ENCODE results near the gene CTTNBP2NL. TPM values are rescaled to one million over a fixed set of nuclear protein-coding genes. Genes with fewer than 3 reads are reported as not detected.

The CTTNBP2NL gene, protein sequence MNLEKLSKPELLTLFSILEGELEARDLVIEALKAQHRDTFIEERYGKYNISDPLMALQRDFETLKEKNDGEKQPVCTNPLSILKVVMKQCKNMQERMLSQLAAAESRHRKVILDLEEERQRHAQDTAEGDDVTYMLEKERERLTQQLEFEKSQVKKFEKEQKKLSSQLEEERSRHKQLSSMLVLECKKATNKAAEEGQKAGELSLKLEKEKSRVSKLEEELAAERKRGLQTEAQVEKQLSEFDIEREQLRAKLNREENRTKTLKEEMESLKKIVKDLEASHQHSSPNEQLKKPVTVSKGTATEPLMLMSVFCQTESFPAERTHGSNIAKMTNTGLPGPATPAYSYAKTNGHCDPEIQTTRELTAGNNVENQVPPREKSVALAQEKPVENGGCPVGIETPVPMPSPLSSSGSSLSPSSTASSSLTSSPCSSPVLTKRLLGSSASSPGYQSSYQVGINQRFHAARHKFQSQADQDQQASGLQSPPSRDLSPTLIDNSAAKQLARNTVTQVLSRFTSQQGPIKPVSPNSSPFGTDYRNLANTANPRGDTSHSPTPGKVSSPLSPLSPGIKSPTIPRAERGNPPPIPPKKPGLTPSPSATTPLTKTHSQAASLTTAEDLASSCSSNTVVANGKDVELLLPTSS
- polyA plus RNA-seq (ENCODE audit: insufficient read length in 3 of 3) = 10 to 100 TPM; 41.2 to 47.9 (median 42.3) TPM

DNA sequence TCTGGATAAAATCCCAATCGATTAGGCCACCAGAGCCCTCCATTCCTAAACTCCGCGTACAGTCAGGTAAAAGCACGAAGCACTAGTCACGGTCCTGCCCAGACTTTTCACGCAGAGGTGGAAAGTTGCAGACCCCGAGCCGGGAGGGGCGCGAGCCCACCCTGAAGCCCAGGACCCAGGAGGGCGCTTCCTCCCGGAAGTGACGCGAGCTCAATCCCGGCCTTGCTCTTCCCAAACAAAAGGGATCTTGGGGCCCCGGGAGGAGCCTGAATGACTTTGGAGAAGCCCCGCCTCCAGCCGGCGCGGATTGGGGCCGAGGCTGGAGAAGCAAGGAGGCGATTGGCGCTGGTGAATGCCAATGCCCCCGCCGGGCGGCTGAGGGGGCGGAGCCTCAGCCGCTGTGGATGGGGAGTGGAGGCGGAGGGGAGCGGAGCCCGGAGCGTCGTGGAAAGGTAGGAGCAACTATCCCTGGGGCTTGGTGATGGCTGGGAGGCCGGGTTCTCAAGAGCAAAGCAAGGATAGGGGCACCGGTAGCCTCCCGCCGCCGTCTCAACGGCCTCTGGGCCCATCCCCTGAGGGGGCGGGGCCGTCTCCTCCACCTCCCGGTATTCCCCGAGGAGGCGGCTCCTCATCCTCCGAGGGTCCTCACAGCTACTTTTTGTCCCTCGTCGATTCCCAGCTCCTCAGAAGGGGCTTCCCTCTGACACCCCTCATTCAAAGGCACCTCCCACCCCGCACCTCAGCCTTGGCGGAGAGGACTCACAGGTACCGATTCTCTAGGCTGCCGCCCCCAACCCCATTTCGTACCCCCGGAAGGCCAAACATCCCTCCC, at the start of gene CTTNBP2NL:
CTTNBP2NL (plus strand) TSS at position 394 of the 832 bp plus-strand sequence. CDS start 19,952 bp downstream, outside the sequence.
- DNase-seq (ENCODE audit: low read depth in 3 of 3, low spot score in 2 of 3) = peak; percentile 86 to 96 (median 93)

DNA sequence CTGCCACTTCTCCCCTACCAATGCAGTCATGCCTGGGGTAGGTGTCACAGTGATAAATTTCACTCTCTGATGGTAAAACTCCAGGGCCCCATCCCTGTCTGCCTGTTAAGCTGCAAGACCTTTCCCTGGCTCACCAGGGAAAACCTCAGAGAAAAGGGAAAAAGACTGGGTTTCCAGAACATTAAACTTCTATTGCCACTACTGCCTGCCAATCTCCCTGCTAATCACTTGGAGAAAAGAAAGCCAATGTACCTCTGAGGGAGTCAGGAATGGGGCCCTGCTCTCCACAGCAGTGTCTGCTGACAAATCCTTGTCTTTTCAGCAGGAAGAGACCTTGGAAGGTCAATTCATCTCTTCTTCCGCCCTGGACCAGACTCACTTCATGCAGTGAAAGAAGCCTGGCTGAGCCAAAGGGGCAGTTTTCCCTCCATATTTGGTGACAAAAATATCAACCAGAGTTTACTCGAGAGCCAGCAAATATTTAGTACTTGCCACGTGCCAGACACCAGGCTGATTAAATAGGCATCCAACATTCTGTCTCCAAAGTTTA, 49.1 kb upstream of the CTTNBP2NL start:
- DNase-seq (ENCODE audit: low read depth in 3 of 3, low spot score in 2 of 3) = no peak

DNA sequence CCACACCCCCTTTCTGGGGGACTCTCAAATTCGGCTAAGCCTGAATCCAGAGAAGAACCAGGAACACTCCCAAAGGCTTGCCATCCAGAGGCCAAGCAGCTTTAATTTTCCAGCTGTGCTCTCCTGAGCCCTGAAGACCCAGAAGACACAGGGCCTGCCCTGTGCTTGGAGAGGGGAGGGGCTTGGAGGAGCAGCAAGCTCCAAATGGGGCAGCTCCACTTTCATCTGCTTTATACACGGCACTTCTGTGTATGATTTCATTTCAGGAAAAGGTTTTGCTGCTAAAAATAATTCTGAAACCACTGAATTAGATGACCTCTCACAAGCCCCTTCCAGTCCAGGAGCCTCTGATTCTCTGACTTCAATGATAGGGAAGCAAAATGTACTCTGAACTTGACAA, 39.2 kb upstream of the CTTNBP2NL start:
- DNase-seq (ENCODE audit: low read depth in 3 of 3, low spot score in 2 of 3) = no peak

DNA sequence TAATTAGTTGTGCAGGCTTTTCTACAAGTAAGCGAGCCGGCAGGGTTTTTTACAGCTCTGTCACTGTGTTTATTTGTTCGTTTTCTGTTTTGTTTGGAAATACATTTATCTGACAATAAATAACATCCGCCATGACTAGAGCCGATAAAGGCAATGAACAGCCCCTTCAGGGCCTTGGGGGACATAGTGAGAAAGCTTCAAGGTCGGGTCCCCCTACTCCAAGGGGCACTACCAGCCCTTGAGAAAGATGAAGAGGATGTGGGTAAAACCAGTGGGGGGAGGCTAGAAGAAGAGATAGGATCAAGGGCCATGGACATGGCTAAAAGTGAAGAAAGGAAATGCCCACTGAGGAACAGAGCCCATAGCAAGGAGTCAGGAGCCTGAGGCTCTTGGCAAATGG, 38.5 kb upstream of the CTTNBP2NL start:
- no peak for DNase-seq (ENCODE audit: low read depth in 3 of 3, low spot score in 2 of 3)

DNA sequence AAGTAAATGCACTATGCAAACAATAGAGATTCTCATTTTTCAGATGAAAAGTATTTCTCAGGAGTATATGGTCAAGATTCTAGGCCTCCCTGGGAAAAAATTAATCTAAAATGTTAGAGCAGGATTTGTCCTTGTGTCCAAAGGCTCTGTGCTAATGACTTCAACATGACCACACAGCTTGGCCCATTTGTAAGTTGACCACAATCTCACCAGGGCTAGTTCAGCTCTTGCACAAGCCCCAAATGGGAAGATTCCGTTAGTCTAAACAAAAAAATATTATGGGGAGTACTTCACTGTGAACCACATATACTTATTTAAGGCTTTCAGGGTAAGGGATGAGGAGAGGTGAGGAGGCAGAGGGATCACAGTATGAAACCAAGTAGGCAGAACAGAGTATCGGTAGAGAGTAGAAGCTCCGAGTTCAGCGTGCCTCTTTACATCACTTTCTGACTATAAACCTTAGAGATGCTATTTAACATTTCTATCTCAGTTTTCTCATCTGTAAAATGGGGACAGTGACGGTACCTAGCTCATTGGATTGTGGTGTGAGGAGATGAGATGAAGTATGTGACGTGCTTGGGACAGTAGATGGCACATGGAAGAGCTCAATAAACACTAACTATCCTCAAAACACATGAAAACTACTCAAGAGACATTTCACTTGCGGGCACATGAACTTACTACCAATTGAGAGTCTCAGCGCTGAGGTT, 37.8 kb upstream of the CTTNBP2NL start:
- DNase-seq (ENCODE audit: low read depth in 3 of 3, low spot score in 2 of 3) = no peak

DNA sequence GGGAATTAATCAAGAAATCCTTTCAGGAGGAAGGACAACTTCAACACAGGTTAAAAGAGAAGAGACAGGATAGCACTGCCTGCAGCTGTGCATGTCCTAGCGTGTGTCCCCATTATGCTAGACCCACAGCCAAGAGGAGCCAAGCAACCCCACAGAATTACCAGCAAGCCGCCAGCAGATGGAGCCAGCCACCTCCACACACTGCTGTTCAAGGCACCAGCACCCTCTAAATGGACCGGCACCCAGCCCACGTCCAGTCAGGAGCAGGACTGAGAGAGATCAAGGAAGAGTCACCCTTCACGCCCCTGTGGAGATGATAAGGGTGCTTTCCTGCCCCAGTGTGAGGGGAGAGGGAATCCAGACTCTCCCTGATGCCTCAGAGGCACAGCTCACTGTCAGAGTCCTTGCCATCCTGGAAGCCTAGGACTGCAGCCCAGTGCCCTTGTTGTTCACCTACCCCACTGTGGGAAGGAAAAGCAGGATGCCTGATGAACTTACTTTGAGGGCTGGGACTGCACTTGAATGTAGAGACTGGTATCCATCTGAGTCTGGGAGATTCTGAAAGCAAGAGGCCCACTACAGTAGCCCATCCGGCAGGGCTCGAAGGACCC, 37.1 kb upstream of the CTTNBP2NL start:
- no peak for DNase-seq (ENCODE audit: low read depth in 3 of 3, low spot score in 2 of 3)

DNA sequence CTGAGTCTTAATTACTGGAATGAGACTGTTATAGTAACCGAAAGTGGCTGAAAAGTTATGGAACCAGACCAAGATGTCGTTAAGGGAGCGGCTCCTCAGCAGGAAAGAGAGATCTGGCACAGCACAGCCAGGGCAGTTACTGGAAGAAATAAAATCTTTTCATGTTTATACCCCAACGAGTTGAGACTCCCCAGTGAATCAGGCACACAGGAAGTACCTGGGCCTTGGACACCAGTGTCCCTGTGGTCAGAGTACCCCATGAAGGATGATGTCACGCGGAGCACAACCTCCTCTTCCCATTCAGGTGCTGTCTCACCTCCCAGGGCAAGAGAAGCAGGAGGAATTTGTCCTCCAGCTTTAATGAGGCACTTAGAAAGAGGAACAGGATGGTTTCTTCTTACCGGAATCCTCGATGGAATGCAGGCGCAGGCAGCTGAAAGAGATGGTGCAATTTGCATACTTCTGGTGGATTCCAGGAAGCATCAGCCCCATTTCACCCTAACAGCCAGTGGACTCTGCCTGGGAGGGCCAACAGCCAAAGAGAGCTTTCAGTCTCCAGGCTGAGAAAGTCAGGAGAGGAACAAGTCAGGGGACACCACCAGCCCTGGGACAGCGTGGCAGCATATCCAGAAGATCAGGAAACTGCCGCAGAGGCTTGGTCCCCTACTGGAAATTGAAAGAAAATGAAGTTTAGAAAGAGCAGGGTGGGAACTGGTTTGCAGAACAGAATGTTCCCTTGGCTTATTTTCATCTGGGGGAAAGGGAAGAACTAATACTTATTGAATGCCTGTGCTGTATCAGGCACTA, 35.9 kb upstream of the CTTNBP2NL start:
- DNase-seq (ENCODE audit: low read depth in 3 of 3, low spot score in 2 of 3) = no peak

DNA sequence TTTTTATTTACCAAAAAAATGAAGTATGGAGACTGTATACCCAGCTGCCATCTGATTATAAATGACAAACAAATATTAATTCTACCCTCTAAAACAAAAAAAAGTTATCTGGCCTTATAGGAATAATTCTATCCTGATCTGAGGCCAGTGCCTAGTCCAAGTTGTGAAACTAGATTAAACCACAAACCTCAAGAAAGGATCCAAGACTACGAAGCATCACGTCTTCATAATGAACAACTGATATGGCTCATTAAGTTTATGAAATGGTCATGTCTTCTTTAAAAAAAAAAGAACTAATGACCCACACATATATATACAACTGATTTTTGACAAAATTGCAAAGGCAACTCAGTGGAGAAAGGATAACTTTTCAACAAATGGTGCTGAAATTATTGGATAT, 32.4 kb upstream of the CTTNBP2NL start:
- no peak for DNase-seq (ENCODE audit: low read depth in 3 of 3, low spot score in 2 of 3)

DNA sequence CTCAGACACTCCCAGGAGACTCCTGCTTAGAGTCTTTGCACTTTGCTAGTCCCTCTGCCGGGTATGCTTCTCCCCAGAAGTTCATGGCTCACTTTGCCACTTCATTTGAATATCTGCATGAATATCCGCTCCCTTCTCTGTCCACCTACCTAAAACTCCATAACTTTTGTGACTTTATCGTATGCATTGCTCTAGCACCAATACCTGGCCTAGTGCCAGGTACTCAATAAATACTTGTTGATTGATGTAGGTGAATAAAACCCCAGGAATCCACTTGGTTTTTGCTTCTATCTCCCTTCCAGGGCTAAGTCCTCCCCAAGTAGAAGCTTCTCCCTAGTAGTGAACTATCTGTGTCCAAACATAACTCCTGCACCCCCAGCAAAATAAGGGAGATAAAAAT, 27.8 kb upstream of the CTTNBP2NL start:
- DNase-seq (ENCODE audit: low read depth in 3 of 3, low spot score in 2 of 3) = no peak

DNA sequence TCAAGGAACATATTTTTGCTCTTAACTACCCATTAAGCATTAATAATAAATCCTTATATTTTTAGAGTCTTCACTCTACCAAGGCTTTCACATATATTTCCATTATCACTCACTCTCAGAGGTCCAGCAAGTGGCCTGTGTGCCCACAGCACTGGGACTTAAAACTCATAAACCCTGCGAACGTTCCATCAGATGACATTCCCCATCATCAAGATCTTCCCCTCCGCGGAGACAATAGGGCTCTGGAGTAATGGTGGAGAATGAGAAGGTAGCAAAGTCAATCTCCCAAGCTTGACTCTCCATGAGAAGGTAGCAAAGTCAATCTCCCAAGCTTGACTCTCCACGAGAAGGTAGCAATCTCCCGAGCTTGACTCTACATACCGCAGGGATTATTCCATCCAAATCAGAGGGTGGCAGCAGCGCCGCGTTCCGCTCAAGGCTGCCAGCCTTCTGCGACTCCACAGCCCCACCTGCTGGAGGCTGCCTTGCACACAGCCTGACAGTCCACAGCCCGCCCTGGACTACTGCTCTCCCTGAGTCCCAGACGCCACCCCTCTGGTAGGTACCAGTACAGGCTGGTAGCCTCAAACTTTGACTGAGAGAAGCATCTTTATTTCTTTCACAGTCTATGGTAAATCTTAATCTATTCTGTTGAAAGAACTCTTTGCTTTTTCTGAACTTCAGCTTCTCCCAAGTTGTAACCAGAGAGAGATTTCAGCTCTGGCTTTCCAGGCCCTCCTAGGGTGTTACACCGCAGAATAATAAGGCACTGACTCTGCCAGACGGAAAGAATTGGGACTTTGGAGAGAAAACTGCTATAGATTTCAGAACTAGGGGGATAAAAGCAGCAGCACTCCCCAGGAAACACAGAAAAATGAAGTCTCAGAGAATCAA, 26.4 kb upstream of the CTTNBP2NL start:
- DNase-seq (ENCODE audit: low read depth in 3 of 3, low spot score in 2 of 3) = peak; percentile 47 to 74 (median 65)

DNA sequence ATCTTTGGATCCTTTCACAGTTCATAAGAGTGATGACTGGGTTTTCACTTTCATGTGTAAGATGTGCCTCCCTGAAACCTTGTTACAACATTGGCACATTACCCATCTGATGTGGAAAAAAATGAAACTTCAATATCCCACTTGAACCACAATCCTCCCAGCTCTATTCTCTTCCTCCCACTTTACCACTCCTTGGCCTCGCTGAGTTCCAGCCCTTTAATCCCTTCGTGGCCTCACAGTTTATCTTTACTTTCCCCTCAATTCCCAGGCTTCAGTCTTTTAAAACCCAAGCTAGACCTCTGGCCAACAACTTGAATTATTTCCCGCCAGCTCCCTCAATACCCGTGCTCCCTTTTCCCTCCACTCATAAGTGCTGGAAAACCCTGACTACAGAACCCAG, 25.0 kb upstream of the CTTNBP2NL start:
- no peak for DNase-seq (ENCODE audit: low read depth in 3 of 3, low spot score in 2 of 3)

DNA sequence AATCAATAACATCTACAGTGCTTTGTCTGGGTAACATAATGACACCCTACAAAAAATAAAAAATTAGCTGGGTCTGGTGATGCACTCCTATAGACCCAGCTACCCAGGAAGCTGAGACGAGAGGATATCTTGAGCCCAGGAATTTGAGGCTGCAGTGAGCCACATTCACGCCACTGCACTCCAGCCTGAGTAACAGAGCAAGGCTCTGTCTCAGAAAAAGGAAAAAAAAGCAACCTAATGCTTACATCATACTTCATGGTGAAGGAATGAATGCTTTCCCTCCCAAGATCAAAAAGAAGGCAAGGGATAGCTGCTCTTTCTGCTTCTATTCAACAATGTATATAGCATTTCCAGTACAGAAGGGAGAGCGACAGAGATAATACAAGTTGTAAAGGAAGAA, 24.2 kb upstream of the CTTNBP2NL start:
- no peak for DNase-seq (ENCODE audit: low read depth in 3 of 3, low spot score in 2 of 3)

DNA sequence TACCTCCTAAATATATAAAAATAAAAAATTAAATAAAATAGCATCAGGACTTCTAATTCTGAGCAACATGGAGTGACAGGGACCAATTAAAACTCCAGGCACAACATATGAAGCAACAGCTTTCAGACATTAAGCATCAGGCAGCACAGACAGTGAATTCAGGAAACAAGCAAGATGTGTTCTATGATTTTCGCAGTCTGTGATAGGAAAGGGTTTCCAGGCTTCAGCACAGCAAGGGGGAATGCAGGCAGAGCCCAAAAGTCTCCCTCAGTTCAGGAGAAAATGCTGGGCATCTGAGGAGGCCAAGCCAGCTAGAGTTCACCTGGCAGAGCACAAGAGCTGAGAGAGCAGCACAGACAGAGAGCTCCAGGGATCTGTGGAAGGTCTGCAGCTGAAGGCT, 22.2 kb upstream of the CTTNBP2NL start:
- DNase-seq (ENCODE audit: low read depth in 3 of 3, low spot score in 2 of 3) = no peak

DNA sequence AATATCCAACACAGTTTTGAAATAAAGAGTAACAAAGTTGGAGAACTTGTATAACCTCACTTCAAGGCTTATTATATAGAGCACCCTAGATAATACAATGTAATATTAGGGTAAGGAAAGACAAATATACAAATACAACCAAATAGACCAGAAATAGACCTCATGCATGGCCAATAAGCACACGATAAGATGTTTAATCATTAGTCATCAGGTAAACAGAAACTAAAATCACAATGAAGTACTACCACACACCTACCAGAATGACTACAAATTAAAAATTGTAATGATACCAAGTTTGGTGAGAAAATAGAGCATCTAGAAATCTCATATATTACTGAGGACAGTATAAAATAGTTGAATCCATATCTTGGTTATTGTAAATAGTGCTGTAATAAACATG, 20.3 kb upstream of the CTTNBP2NL start:
- no peak for DNase-seq (ENCODE audit: low read depth in 3 of 3, low spot score in 2 of 3)

DNA sequence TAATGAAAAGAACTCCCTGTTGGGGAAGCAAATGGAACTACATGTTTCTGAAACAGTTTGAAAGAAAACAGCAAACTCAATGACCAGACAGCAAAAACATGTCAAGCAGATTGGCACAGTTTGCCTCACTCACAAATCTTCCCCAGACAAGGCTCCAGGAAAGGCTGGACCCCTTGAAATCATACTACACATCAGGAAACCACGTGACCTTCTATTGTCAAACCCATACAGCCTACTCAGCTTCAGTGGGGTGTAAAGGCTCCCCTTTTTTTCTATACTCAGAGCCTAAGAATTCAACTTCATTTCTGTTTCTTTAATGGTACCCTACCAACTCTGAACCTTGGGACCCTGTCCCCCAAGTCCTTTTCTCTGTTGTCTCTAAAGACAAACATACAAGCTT, 15.7 kb upstream of the CTTNBP2NL start:
- no peak for DNase-seq (ENCODE audit: low read depth in 3 of 3, low spot score in 2 of 3)

DNA sequence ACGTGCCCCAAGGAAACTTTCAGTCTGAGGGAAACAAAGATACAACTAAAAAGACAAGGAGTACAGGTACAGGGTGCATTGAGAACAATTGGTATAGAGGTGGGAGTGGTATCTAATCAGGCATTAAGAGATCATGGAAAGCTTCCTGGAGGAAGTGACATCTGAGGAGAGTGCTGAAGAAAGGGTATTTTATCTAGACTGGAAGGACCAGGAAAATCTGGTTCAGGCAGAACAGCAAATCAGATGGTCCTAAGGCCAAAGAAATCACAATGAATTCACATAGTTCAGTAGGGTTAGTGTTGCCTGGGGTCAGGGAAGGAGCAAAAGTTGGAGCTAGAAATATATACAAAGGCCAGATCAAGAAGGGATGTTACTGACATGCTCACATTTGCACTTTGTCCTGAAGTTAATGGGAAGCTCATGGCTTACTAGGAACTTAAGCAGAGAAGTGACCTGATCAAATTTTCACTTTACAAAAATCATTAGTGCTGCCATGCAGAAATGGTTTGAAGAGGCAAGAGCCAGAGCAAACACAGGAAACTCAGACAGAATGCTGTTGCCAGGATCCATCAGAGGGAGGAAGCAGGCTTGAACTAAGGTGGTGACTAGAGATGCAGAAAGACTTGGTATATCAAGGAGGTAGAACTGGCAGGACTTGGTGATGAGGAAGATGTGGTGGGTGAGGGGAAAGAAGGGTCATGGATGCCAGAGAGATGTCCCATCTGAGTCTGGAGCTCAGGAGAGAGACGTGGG, 14.5 kb upstream of the CTTNBP2NL start:
- no peak for DNase-seq (ENCODE audit: low read depth in 3 of 3, low spot score in 2 of 3)

DNA sequence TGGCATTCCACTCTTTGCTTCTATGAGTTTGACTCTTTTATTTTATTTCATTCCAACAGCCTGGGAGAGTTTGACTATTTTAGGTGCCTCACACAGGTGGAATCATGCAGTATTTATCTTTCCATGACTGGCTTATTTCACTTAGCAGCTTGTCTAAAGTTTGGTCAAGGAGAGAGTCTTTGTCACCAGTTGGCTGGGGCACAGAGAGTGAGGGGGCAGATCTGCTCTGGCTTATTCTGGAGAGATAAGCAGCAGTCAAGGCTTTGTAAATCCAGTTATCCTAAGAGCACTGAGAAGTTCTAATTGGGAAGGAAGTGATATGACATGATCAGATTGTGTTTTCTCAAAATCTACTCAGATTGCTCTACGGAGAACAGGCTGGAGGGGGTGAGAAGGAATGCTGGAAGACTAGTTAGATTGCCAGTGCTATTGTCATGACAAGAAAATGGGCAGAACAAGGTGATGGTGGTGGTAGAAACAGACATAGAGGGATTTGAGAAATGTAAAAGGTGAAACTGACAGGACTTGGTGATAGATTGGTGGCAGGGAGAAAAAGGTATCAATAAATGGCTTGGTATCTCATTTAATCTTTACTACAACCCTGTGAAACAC, 12.1 kb upstream of the CTTNBP2NL start:
- DNase-seq (ENCODE audit: low read depth in 3 of 3, low spot score in 2 of 3) = no peak
